ENCODE data around the gene ZNF214.
"Not testable (repeated sequence)": the region's sequence is repeated elsewhere in the genome, so short reads cannot be mapped to it uniquely, and the experiment has no call there.

Gene ZNF214

GRCh38 chr11:6988506-6988905 is 31.6 kb downstream of the ZNF214 start:
- no peak for DNase-seq (ENCODE audit: low spot score)

GRCh38 chr11:6986487-6986886 is 33.7 kb downstream of the ZNF214 start:
- no peak for DNase-seq (ENCODE audit: low spot score)

GRCh38 chr11:6979365-6979764 is 40.8 kb downstream of the ZNF214 start:
- DNase-seq (ENCODE audit: low spot score): no peak

GRCh38 chr11:6969854-6970253 is 50.3 kb downstream of the ZNF214 start:
- DNase-seq (ENCODE audit: low spot score): not testable (repeated sequence)

- DNase-seq (ENCODE audit: low spot score): no peak
Measured at GRCh38 chr11:6968816-6969215, 51.3 kb downstream of the ZNF214 start.

- no peak for DNase-seq (ENCODE audit: low spot score)
Measured at GRCh38 chr11:6962673-6963072, 57.5 kb downstream of the ZNF214 start.

- peak; percentile 7 for DNase-seq (ENCODE audit: low spot score)
Measured at GRCh38 chr11:6962141-6962540, 58.0 kb downstream of the ZNF214 start.

- not testable (repeated sequence) for DNase-seq (ENCODE audit: low spot score)
Measured at GRCh38 chr11:6954248-6954647, 65.9 kb downstream of the ZNF214 start.

Measured in iPS-NIHi11 (cell line).